Germinal center (tissue), 1 donor: ENCODE results near the gene UGT2B10.
"Not testable (repeated sequence)": the region's sequence is repeated elsewhere in the genome, so short reads cannot be mapped to it uniquely, and the experiment has no call there.

Experiments used
- DNase-seq: peaks from one replicate; pipeline ENCODE4 v3.0.0; 2012; ENCODE audit warnings: mixed read lengths, low spot score

UGT2B10 gene

GRCh38 chr4:68815617-68816409 lies at the start of gene UGT2B10:
Gene UGT2B10 (plus strand): TSS chr4:68815994. CDS start chr4:68816020, 26 bp downstream.
- DNase-seq = not testable (repeated sequence)

- DNase-seq = not testable (repeated sequence)
Observed at GRCh38 chr4:68771836-68772235, 44.0 kb upstream of the UGT2B10 start.

GRCh38 chr4:68773699-68774098 lies 42.1 kb upstream of the UGT2B10 start:
- DNase-seq = no peak

- no peak for DNase-seq
Observed at GRCh38 chr4:68780232-68780631, 35.6 kb upstream of the UGT2B10 start.

GRCh38 chr4:68797048-68797447 lies 18.7 kb upstream of the UGT2B10 start:
- DNase-seq = no peak

- no peak for DNase-seq
Observed at GRCh38 chr4:68797618-68798017, 18.2 kb upstream of the UGT2B10 start.

GRCh38 chr4:68803013-68803412 lies 12.8 kb upstream of the UGT2B10 start:
- no peak for DNase-seq

GRCh38 chr4:68808060-68808459 lies 7.7 kb upstream of the UGT2B10 start:
- DNase-seq = no peak

GRCh38 chr4:68810919-68811318 lies 4.9 kb upstream of the UGT2B10 start:
- DNase-seq = no peak

- DNase-seq = not testable (repeated sequence)
Observed at GRCh38 chr4:68816410-68817265, 844 bp downstream of the UGT2B10 start.

GRCh38 chr4:68817386-68817785 lies 1.6 kb downstream of the UGT2B10 start:
- no peak for DNase-seq

GRCh38 chr4:68818030-68818462 lies 2.3 kb downstream of the UGT2B10 start:
- not testable (repeated sequence) for DNase-seq

GRCh38 chr4:68831642-68832041 lies 15.8 kb downstream of the UGT2B10 start:
- DNase-seq = no peak

GRCh38 chr4:68850293-68850692 lies 34.5 kb downstream of the UGT2B10 start:
- DNase-seq = no peak

- DNase-seq = no peak
Observed at GRCh38 chr4:68855771-68856170, 40.0 kb downstream of the UGT2B10 start.

- DNase-seq = no peak
Observed at GRCh38 chr4:68858039-68858438, 42.2 kb downstream of the UGT2B10 start.

GRCh38 chr4:68859655-68860054 lies 43.9 kb downstream of the UGT2B10 start:
- DNase-seq = no peak

- no peak for DNase-seq
Observed at GRCh38 chr4:68861057-68861456, 45.3 kb downstream of the UGT2B10 start.

- DNase-seq = no peak
Observed at GRCh38 chr4:68864438-68865187, 48.8 kb downstream of the UGT2B10 start.

GRCh38 chr4:68865188-68865638 lies 49.4 kb downstream of the UGT2B10 start:
- no peak for DNase-seq

- DNase-seq = no peak
Observed at GRCh38 chr4:68865760-68866159, 50.0 kb downstream of the UGT2B10 start.

GRCh38 chr4:68869274-68869773 lies 53.5 kb downstream of the UGT2B10 start:
- no peak for DNase-seq
